K562 (cell line): ENCODE results near the gene TMEM33. TPM values are rescaled to one million over a fixed set of nuclear protein-coding genes. Genes with fewer than 3 reads are reported as not detected.

Experiments used
- BHLHE40 ChIP-seq: IDR thresholded peaks from 2 replicates; pipeline ENCODE4 v1.6.1; 2011; ENCODE audit warnings: low read length, improper control_type of control experiment
- CBFB ChIP-seq: sonication (generic); formaldehyde crosslinking; IDR thresholded peaks from 2 replicates; pipeline ENCODE4 v1.4.0; 2020; ENCODE audit warnings: mild to moderate bottlenecking, missing genetic modification reagents
- GTF2E2 ChIP-seq: fragments of 200-800 bp; sonication (Bioruptor generic); IDR thresholded peaks from 2 replicates; pipeline ENCODE4 v1.6.1; 2016; ENCODE audit warnings: missing genetic modification characterization, missing compliant biosample characterization
- HMG20B ChIP-seq: fragments of 250-450 bp; sonication (Bioruptor Pico); IDR thresholded peaks from 2 replicates; pipeline ENCODE4 v1.5.0; 2021; ENCODE audit warnings: mild to moderate bottlenecking
- HMGN3 ChIP-seq: IDR thresholded peaks from 2 replicates; pipeline ENCODE4 v1.6.1; 2011; ENCODE audit warnings: borderline replicate concordance, low read depth, mild to moderate bottlenecking, mixed read lengths, low read length; ENCODE audit not compliant: insufficient read length; ENCODE audit errors: extremely low read depth
- JUNB ChIP-seq: fragments of 450-650 bp; formaldehyde crosslinking; conservative IDR thresholded peaks from 2 replicates; pipeline ENCODE4 v1.4.0; 2020; ENCODE audit warnings: mild to moderate bottlenecking
- KAT7 ChIP-seq: sonication (generic); formaldehyde crosslinking; IDR thresholded peaks from 2 replicates; pipeline ENCODE4 v1.8.0; 2022; ENCODE audit warnings: missing genetic modification reagents, mild to moderate bottlenecking, borderline replicate concordance
- NCOA6 ChIP-seq: fragments of 450-650 bp; IDR thresholded peaks from 2 replicates; pipeline ENCODE4 v1.6.1; 2017; ENCODE audit warnings: mild to moderate bottlenecking
- NONO ChIP-seq, 2 experiments: fragments of 200-400 bp in 1 of 2; fragments of 450-650 bp in 1 of 2; formaldehyde crosslinking in 1 of 2; IDR thresholded peaks; 2 replicates each; pipeline ENCODE4 v1.6.1; 2017; ENCODE audit warnings: low read depth in 2 of 2, mild to moderate bottlenecking in 2 of 2, moderate library complexity in 2 of 2, low read length in 1 of 2
- NR2C1 ChIP-seq, 2 experiments: fragments of 450-650 bp; IDR thresholded peaks; 2 replicates each; pipeline ENCODE4 v1.6.1; 2017; ENCODE audit warnings: mild to moderate bottlenecking in 2 of 2, antibody characterized with exemption in 1 of 2, inconsistent platforms in 1 of 2, missing compliant biosample characterization in 1 of 2, missing genetic modification characterization in 1 of 2
- NR2C2 ChIP-seq, 2 experiments: fragments of 200-800 bp in 1 of 2; sonication (Bioruptor generic) in 1 of 2; sonication (generic) in 1 of 2; formaldehyde crosslinking in 1 of 2; IDR thresholded peaks; 2 replicates each; pipeline versions ENCODE4 v1.6.1 to v1.8.0; 2016 to 2022; ENCODE audit warnings: mild to moderate bottlenecking in 1 of 2, missing compliant biosample characterization in 1 of 2, missing genetic modification characterization in 1 of 2, missing genetic modification reagents in 1 of 2
- POLR2B ChIP-seq: fragments of 450-650 bp; IDR thresholded peaks from 2 replicates; pipeline ENCODE4 v1.6.1; 2018; ENCODE audit warnings: low read depth; ENCODE audit not compliant: partially characterized antibody
- POLR3G ChIP-seq: IDR thresholded peaks from 2 replicates; pipeline ENCODE4 v1.6.1; 2011; ENCODE audit not compliant: insufficient read length, insufficient replicate concordance; ENCODE audit errors: extremely low read depth
- RBM22 ChIP-seq: fragments of 200-400 bp; formaldehyde crosslinking; IDR thresholded peaks from 2 replicates; pipeline ENCODE4 v1.6.1; 2018; ENCODE audit warnings: low read length, low read depth; ENCODE audit not compliant: poor library complexity, severe bottlenecking
- RNF2 ChIP-seq: sonication (generic); IDR thresholded peaks from 2 replicates; pipeline ENCODE4 v1.6.1; 2016
- SRSF1 ChIP-seq: fragments of 200-400 bp; formaldehyde crosslinking; IDR thresholded peaks from 2 replicates; pipeline ENCODE4 v1.6.1; 2017; ENCODE audit warnings: mild to moderate bottlenecking, low read depth, low read length, moderate library complexity
- TAF15 ChIP-seq: fragments of 200-400 bp; formaldehyde crosslinking; IDR thresholded peaks from 2 replicates; pipeline ENCODE4 v1.6.1; 2017; ENCODE audit warnings: mild to moderate bottlenecking, low read depth, low read length, moderate library complexity
- TCF3 ChIP-seq: sonication (generic); formaldehyde crosslinking; IDR thresholded peaks from 2 replicates; pipeline ENCODE4 v1.4.0; 2020; ENCODE audit warnings: mild to moderate bottlenecking, missing genetic modification reagents
- YBX1 ChIP-seq: fragments of 450-650 bp; IDR thresholded peaks from 2 replicates; pipeline ENCODE4 v1.7.1; 2016; ENCODE audit warnings: mild to moderate bottlenecking
- ZNF263 ChIP-seq: sonication (generic); formaldehyde crosslinking; IDR thresholded peaks from 2 replicates; pipeline ENCODE4 v1.8.0; 2022; ENCODE audit warnings: mild to moderate bottlenecking, missing genetic modification reagents, borderline replicate concordance
- polyA plus RNA-seq, 8 experiments: library from polyadenylated mRNA; depleted of rRNA in 4 of 8; stranded (reverse) in 5 of 8; unstranded in 3 of 8; fragments of >200 nt; fragmentation: Nextera tagmentation in 2 of 8; fragmentation: Illumina TruSeq in 1 of 8; extraction: Ambion mirVana in 2 of 8; extraction: Trizol in 1 of 8; gene quantifications; 2 replicates each; pipeline versions ENCODE4 v1.2.1 to v1.2.3, GENCODE V29; 2011 to 2014; ENCODE audit warnings: inconsistent platforms in 1 of 8, missing spikeins in 1 of 8
- total RNA-seq, 7 experiments: library from RNA; depleted of rRNA in 6 of 7; stranded (reverse); fragments of >200 nt in 6 of 7; fragmentation: Illumina TruSeq in 2 of 7; extraction: Trizol in 2 of 7; gene quantifications; 2 replicates each; pipeline versions ENCODE4 v1.2.1 to v1.2.3, GENCODE V29; 2011 to 2021; ENCODE audit warnings: low replicate concordance in 1 of 7
- TF ChIP-seq, protein P1 (sequence below): conservative IDR thresholded peaks from 2 replicates; pipeline ENCODE4 v1.6.1; 2011; ENCODE audit warnings: low read depth, mild to moderate bottlenecking, low read length; ENCODE audit not compliant: control insufficient read depth
- TF ChIP-seq, protein P2 (sequence below): fragments of 450-650 bp; IDR thresholded peaks from 2 replicates; pipeline ENCODE4 v1.6.1; 2016
- TF ChIP-seq, protein P3 (sequence below): fragments of 250-450 bp; sonication (Bioruptor Pico); IDR thresholded peaks from 2 replicates; pipeline ENCODE4 v1.8.0; 2022; ENCODE audit warnings: moderate library complexity, mild to moderate bottlenecking, inconsistent platforms
- TF ChIP-seq, protein P4 (sequence below): fragments of 200-800 bp; sonication (Bioruptor generic); IDR thresholded peaks from 2 replicates; pipeline ENCODE4 v1.6.1; 2017; ENCODE audit warnings: missing genetic modification characterization, missing compliant biosample characterization

TMEM33 gene
- total and polyA plus RNA-seq, 9 of the 15 experiments (the other 6 are each of a cell fraction or from before 2014, with no cell fraction given): 16.8 to 85.9 (median 67.9) TPM

DNA sequence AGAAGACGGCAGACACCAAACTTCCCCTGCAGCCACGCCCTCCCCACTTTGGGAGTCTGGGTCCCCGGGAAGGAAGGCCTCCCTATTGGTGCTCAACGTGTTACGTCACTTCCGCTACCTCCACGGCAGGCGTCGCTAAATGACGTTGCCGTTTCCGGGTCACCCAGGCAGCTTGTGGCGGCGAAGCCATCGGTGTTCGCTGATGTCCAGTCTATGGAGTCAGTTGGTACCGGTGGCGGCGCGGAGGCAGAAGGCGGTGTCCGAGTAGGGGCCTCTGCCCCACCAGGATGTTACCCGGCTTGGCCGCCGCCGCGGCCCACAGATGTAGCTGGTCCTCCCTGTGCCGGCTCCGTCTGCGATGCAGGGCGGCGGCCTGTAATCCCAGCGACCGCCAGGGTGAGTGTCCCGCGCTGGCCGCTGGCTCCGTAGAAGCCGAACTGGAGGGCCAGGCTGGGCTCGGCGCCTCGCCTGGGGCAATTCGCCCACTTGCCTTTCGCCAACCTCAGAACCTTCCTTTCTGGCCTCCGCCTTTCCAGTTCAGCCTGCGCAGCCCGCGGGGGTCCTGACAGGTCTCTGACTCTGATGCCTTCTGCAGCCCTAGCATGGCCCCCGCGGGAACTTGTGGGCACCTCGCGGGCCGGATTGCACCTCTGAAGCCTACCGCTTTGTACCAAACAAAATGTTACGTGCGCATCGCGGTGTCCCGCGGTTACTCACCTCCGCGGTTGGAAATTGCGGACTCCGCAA is 55.3 kb downstream of the TMEM33 start, which contains the start of gene SLC30A9 (continued):
- no peak for TF ChIP-seq POLR3G
- no peak for TF ChIP-seq NCOA6
- peak; percentile 74 for TF ChIP-seq RBM22
- TF ChIP-seq TAF15: no peak
- TF ChIP-seq ZNF263 (CRISPR knock-in tag): peak; percentile 86
- 0 out of 2 replicates have a peak, but pooled peaks have one; percentile 71 for TF ChIP-seq SRSF1
- no peak for TF ChIP-seq GTF2E2 (tag)
- no peak for TF ChIP-seq YBX1
- TF ChIP-seq, protein P1, sequence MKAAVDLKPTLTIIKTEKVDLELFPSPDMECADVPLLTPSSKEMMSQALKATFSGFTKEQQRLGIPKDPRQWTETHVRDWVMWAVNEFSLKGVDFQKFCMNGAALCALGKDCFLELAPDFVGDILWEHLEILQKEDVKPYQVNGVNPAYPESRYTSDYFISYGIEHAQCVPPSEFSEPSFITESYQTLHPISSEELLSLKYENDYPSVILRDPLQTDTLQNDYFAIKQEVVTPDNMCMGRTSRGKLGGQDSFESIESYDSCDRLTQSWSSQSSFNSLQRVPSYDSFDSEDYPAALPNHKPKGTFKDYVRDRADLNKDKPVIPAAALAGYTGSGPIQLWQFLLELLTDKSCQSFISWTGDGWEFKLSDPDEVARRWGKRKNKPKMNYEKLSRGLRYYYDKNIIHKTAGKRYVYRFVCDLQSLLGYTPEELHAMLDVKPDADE: peak; percentile 64; the same call in 1 of the 2 replicates
- peak; percentile 49; the same call in 1 of the 2 replicates for TF ChIP-seq JUNB (CRISPR knock-in tag)
- TF ChIP-seq, protein P2, sequence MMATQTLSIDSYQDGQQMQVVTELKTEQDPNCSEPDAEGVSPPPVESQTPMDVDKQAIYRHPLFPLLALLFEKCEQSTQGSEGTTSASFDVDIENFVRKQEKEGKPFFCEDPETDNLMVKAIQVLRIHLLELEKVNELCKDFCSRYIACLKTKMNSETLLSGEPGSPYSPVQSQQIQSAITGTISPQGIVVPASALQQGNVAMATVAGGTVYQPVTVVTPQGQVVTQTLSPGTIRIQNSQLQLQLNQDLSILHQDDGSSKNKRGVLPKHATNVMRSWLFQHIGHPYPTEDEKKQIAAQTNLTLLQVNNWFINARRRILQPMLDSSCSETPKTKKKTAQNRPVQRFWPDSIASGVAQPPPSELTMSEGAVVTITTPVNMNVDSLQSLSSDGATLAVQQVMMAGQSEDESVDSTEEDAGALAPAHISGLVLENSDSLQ: peak; percentile 40; the same call in 1 of the 2 replicates
- TF ChIP-seq BHLHE40: 0 out of 2 replicates have a peak, but pooled peaks have one; percentile 3
- no peak for TF ChIP-seq HMG20B (CRISPR knock-in tag)
- peak; percentile 41 for TF ChIP-seq HMGN3
- no peak for TF ChIP-seq CBFB
- TF ChIP-seq KAT7 (CRISPR knock-in tag): peak; percentile 55; the same call in 1 of the 2 replicates
- TF ChIP-seq, protein P3, sequence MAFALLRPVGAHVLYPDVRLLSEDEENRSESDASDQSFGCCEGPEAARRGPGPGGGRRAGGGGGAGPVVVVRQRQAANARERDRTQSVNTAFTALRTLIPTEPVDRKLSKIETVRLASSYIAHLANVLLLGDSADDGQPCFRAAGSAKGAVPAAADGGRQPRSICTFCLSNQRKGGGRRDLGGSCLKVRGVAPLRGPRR (CRISPR knock-in tag): no peak
- 0 out of 2 replicates have a peak, but pooled peaks have one; percentile 24 for TF ChIP-seq RNF2
- TF ChIP-seq NR2C1 (IDR thresholded peaks at IDR 0.05): peak; percentile 95
- TF ChIP-seq NR2C1 (tag; IDR thresholded peaks at IDR 0.05): peak; percentile 95
- peak; percentile 13; the same call in 1 of the 2 replicates for TF ChIP-seq TCF3 (CRISPR knock-in tag)
- peak; percentile 77 for TF ChIP-seq NR2C2 (CRISPR knock-in tag; IDR thresholded peaks at IDR 0.05)
- TF ChIP-seq NR2C2 (tag; IDR thresholded peaks at IDR 0.05): peak; percentile 97
- TF ChIP-seq POLR2B: peak; percentile 89
- TF ChIP-seq, protein P4, sequence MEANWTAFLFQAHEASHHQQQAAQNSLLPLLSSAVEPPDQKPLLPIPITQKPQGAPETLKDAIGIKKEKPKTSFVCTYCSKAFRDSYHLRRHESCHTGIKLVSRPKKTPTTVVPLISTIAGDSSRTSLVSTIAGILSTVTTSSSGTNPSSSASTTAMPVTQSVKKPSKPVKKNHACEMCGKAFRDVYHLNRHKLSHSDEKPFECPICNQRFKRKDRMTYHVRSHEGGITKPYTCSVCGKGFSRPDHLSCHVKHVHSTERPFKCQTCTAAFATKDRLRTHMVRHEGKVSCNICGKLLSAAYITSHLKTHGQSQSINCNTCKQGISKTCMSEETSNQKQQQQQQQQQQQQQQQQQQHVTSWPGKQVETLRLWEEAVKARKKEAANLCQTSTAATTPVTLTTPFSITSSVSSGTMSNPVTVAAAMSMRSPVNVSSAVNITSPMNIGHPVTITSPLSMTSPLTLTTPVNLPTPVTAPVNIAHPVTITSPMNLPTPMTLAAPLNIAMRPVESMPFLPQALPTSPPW (CRISPR knock-in tag): peak; percentile 43
- peak in 1 of 2 experiments; percentile 42; a peak in 1 of 4 replicates for TF ChIP-seq NONO (IDR thresholded peaks at IDR 0.05; ENCODE audit: low read depth in 2 of 2, low read length in 1 of 2)
